ENCODE results near the gene HBZ. TPM values are rescaled to one million over a fixed set of nuclear protein-coding genes. Genes with fewer than 3 reads are reported as not detected.
"Not testable (repeated sequence)": the region's sequence is repeated elsewhere in the genome, so short reads cannot be mapped to it uniquely, and the experiment has no call there.

HBZ gene
- total RNA-seq, 1 donor from 2014 or later, result not detected

- no peak for DNase-seq (ENCODE audit: low spot score)
Observed at GRCh38 chr16:164827-165538, 12.5 kb downstream of the HBZ start.

- no peak for DNase-seq (ENCODE audit: low spot score)
Observed at GRCh38 chr16:165539-166374, 13.3 kb downstream of the HBZ start, which contains the start of gene HBM. HBM (plus strand) TSS chr16:165978; CDS start chr16:165998, 20 bp downstream.

GRCh38 chr16:166375-167121, 14.1 kb downstream of the HBZ start:
- no peak for DNase-seq (ENCODE audit: low spot score)

GRCh38 chr16:167122-167690, 14.8 kb downstream of the HBZ start:
- no peak for DNase-seq (ENCODE audit: low spot score)

- DNase-seq (ENCODE audit: low spot score), result no peak
Observed at GRCh38 chr16:168424-168823, 16.0 kb downstream of the HBZ start.

- DNase-seq (ENCODE audit: low spot score), result no peak
Observed at GRCh38 chr16:169014-169413, 16.6 kb downstream of the HBZ start.

- DNase-seq (ENCODE audit: low spot score), result not testable (repeated sequence)
Observed at GRCh38 chr16:170088-170507, 17.7 kb downstream of the HBZ start.

- no peak for DNase-seq (ENCODE audit: low spot score)
Observed at GRCh38 chr16:170788-171187, 18.3 kb downstream of the HBZ start.

- DNase-seq (ENCODE audit: low spot score), result not testable (repeated sequence)
Observed at GRCh38 chr16:172374-172941, 20.0 kb downstream of the HBZ start, which contains the start of gene HBA2. HBA2 (plus strand) TSS chr16:172876; CDS start chr16:172913, 37 bp downstream.

GRCh38 chr16:173211-173854, 20.9 kb downstream of the HBZ start:
- DNase-seq (ENCODE audit: low spot score), result not testable (repeated sequence)

- DNase-seq (ENCODE audit: low spot score), result not testable (repeated sequence)
Observed at GRCh38 chr16:173928-174769, 21.7 kb downstream of the HBZ start.

GRCh38 chr16:175011-175949, 22.8 kb downstream of the HBZ start:
- no peak for DNase-seq (ENCODE audit: low spot score)

GRCh38 chr16:176006-176405, 23.6 kb downstream of the HBZ start:
- not testable (repeated sequence) for DNase-seq (ENCODE audit: low spot score)

- DNase-seq (ENCODE audit: low spot score), result not testable (repeated sequence)
Observed at GRCh38 chr16:176477-177382, 24.3 kb downstream of the HBZ start, which contains the start of gene HBA1. HBA1 (plus strand) TSS chr16:176680; CDS start chr16:176717, 37 bp downstream.

- peak; percentile 35 for DNase-seq (ENCODE audit: low spot score)
Observed at GRCh38 chr16:177394-177822, 25.0 kb downstream of the HBZ start.

- no peak for DNase-seq (ENCODE audit: low spot score)
Observed at GRCh38 chr16:177981-178667, 25.7 kb downstream of the HBZ start.

GRCh38 chr16:178668-179015, 26.2 kb downstream of the HBZ start:
- DNase-seq (ENCODE audit: low spot score), result no peak
